ENCODE results near the gene MELTF.

DNA sequence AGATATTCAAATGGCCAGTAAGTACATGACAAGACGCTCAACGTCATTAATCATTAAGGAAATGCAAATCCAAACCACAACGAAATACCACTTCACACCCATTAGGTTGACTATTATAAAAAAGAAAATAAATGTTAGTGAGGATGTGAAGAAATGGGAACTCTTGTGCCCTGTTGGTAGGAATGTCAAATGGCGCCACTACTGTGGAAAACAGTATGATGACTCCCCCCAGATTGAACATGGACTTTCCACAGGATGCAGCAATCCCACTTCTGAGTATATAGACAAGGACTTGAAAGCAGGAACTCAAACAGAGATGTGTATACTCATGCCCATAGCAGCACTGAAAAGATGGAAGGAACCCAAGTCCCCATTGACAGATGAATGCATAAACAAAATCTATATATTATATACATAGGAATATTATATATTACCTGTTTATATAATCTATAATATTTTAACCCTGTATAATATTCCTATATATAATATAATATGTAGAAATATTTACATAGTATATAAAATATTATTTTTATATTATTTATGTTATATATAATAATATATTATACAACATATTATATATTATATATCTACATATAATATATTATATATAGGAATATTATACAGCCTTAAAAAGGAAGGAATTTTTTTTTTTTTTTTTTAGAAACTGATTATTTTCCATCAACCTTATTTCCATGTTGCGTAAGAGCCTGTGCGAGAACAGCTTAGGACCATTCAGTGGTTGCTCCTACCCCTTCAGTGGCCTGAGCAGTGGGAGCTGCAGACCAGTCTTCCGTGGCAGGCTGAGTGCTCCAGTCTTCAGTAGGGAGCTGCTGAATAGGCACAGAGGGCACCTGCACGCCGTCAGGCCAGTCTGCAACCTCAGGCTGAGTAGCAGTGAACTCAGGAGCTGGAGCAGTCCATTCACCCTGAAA lies 43.4 kb downstream of the MELTF start:
- TF ChIP-seq, protein P1, sequence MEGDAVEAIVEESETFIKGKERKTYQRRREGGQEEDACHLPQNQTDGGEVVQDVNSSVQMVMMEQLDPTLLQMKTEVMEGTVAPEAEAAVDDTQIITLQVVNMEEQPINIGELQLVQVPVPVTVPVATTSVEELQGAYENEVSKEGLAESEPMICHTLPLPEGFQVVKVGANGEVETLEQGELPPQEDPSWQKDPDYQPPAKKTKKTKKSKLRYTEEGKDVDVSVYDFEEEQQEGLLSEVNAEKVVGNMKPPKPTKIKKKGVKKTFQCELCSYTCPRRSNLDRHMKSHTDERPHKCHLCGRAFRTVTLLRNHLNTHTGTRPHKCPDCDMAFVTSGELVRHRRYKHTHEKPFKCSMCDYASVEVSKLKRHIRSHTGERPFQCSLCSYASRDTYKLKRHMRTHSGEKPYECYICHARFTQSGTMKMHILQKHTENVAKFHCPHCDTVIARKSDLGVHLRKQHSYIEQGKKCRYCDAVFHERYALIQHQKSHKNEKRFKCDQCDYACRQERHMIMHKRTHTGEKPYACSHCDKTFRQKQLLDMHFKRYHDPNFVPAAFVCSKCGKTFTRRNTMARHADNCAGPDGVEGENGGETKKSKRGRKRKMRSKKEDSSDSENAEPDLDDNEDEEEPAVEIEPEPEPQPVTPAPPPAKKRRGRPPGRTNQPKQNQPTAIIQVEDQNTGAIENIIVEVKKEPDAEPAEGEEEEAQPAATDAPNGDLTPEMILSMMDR (IDR thresholded peaks at IDR 0.05) = no peak
- no peak for TF ChIP-seq EZH2 (IDR thresholded peaks at IDR 0.05; ENCODE audit: borderline replicate concordance, insufficient read depth, low read depth, low read length, poor library complexity, severe bottlenecking)
